ENCODE data around the gene SRRM4.
"Not testable (repeated sequence)": the region's sequence is repeated elsewhere in the genome, so short reads cannot be mapped to it uniquely, and the experiment has no call there.

SRRM4 gene

GRCh38 chr12:119082496-119082895, 101.2 kb downstream of the SRRM4 start:
- no peaks in the 10 kb centered on the region for H3K27me3 ChIP-seq (ENCODE audit: control insufficient read depth, insufficient read depth, low read length)
- H3K4me3 ChIP-seq (ENCODE audit: low read length): no peak overlapping the region
- H3K36me3 ChIP-seq (ENCODE audit: control insufficient read depth, insufficient read depth, low read length): no peaks in the 10 kb centered on the region
- no peaks in the 10 kb centered on the region for H3K4me1 ChIP-seq (ENCODE audit: control insufficient read depth, insufficient read depth, low read length)
- H3K9ac ChIP-seq (ENCODE audit: low read length): no peak overlapping the region
- H3K9me3 ChIP-seq (ENCODE audit: control insufficient read depth, low read length): no peaks in the 10 kb centered on the region

GRCh38 chr12:119088685-119089379, 107.5 kb downstream of the SRRM4 start:
- Histone ChIP-seq H3K27me3 (ENCODE audit: control insufficient read depth, insufficient read depth, low read length) (no peaks in the 10 kb centered on the region), H3K9ac (ENCODE audit: low read length) (no peak overlapping the region), H3K4me1 (ENCODE audit: control insufficient read depth, insufficient read depth, low read length) (no peaks in the 10 kb centered on the region), H3K9me3 (ENCODE audit: control insufficient read depth, low read length) (no peaks in the 10 kb centered on the region), H3K36me3 (ENCODE audit: control insufficient read depth, insufficient read depth, low read length) (no peaks in the 10 kb centered on the region), H3K4me3 (ENCODE audit: low read length) (no peak overlapping the region)

- Histone ChIP-seq H3K9ac (ENCODE audit: low read length) (no peak overlapping the region), H3K4me3 (ENCODE audit: low read length) (no peak overlapping the region), H3K27me3 (ENCODE audit: control insufficient read depth, insufficient read depth, low read length) (no peaks in the 10 kb centered on the region), H3K4me1 (ENCODE audit: control insufficient read depth, insufficient read depth, low read length) (no peaks in the 10 kb centered on the region), H3K36me3 (ENCODE audit: control insufficient read depth, insufficient read depth, low read length) (no peaks in the 10 kb centered on the region), H3K9me3 (ENCODE audit: control insufficient read depth, low read length) (no peaks in the 10 kb centered on the region)
These were observed 108.2 kb downstream of the SRRM4 start for GRCh38 chr12:119089380-119090013.

GRCh38 chr12:119090276-119090675, 108.9 kb downstream of the SRRM4 start:
- H3K4me3 ChIP-seq (ENCODE audit: low read length): no peak overlapping the region
- no peaks in the 10 kb centered on the region for H3K9me3 ChIP-seq (ENCODE audit: control insufficient read depth, low read length)
- H3K4me1 ChIP-seq (ENCODE audit: control insufficient read depth, insufficient read depth, low read length): no peaks in the 10 kb centered on the region
- H3K36me3 ChIP-seq (ENCODE audit: control insufficient read depth, insufficient read depth, low read length): no peaks in the 10 kb centered on the region
- H3K27me3 ChIP-seq (ENCODE audit: control insufficient read depth, insufficient read depth, low read length): no peaks in the 10 kb centered on the region
- no peak overlapping the region for H3K9ac ChIP-seq (ENCODE audit: low read length)

DNA sequence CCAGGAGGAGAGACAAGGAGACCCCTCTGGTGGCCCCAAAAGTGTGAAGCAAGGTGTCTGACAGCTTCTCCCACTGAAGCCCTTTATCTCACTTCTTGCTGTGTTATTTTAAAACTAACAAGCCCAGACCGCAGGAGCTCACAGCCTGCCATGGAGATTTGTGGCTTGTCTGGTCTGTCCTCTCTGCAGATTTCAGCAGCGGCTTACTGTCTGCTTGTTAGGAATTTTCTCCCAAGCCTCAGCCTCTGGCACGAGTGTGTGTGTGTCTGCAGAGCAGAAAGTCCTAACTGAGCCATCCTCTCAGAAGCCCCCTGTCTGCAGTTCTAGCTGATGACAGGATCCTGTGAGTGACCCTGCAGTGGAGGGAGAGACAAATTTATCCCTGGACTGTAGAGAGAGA, 109.5 kb downstream of the SRRM4 start:
- Histone ChIP-seq H3K4me3 (ENCODE audit: low read length) (no peak overlapping the region), H3K4me1 (ENCODE audit: control insufficient read depth, insufficient read depth, low read length) (no peaks in the 10 kb centered on the region), H3K9ac (ENCODE audit: low read length) (no peak overlapping the region), H3K27me3 (ENCODE audit: control insufficient read depth, insufficient read depth, low read length) (no peaks in the 10 kb centered on the region), H3K36me3 (ENCODE audit: control insufficient read depth, insufficient read depth, low read length) (no peaks in the 10 kb centered on the region), H3K9me3 (ENCODE audit: control insufficient read depth, low read length) (no peaks in the 10 kb centered on the region)

DNA sequence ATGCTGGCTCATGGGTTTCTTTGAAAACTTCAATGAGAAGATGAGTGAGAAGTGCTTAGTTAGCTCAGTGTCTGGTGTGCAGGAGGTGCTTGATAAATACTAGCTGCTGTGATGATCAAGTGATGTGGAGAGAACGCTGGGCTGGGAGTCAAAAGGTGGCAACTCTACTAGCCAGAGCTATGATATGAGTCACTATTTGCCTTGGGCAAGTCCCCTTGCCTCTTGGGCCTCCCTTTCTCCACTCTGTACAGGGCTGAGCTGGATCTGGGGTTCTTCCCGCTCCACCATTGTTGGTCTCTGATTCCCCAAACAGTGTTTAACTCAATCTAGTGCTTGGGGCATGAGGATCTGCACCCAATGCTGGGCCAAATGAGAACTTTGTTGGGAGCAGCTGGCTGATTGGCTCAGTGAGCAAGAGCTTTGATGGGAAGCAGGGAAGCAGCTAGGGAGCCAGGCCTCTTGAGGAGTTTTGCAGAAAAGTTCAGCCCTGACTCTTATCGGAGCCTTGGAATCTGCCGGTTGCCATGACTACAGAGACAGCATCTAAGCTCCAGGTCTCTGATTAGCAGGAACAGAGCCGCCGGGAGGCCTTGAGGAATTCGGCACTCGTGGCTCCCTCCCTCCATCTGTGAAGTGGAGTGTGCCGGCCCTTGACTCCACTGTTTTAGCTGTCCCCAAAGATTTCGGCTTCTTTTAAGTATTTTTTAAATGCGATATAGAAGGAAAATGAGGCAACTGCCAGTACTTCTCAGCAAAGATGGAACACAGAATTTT, 115.3 kb downstream of the SRRM4 start:
- Histone ChIP-seq H3K4me1 (ENCODE audit: control insufficient read depth, insufficient read depth, low read length) (no peaks in the 10 kb centered on the region), H3K27me3 (ENCODE audit: control insufficient read depth, insufficient read depth, low read length) (no peaks in the 10 kb centered on the region), H3K4me3 (ENCODE audit: low read length) (no peak overlapping the region), H3K9me3 (ENCODE audit: control insufficient read depth, low read length) (no peaks in the 10 kb centered on the region), H3K9ac (ENCODE audit: low read length) (no peak overlapping the region), H3K36me3 (ENCODE audit: control insufficient read depth, insufficient read depth, low read length) (no peaks in the 10 kb centered on the region)

- Histone ChIP-seq H3K36me3 (ENCODE audit: control insufficient read depth, insufficient read depth, low read length) (no peaks in the 10 kb centered on the region), H3K4me1 (ENCODE audit: control insufficient read depth, insufficient read depth, low read length) (no peaks in the 10 kb centered on the region), H3K9me3 (ENCODE audit: control insufficient read depth, low read length) (no peaks in the 10 kb centered on the region), H3K27me3 (ENCODE audit: control insufficient read depth, insufficient read depth, low read length) (no peaks in the 10 kb centered on the region), H3K9ac (ENCODE audit: low read length) (no peak overlapping the region), H3K4me3 (ENCODE audit: low read length) (no peak overlapping the region)
These were observed 119.6 kb downstream of the SRRM4 start for GRCh38 chr12:119100933-119101332.

DNA sequence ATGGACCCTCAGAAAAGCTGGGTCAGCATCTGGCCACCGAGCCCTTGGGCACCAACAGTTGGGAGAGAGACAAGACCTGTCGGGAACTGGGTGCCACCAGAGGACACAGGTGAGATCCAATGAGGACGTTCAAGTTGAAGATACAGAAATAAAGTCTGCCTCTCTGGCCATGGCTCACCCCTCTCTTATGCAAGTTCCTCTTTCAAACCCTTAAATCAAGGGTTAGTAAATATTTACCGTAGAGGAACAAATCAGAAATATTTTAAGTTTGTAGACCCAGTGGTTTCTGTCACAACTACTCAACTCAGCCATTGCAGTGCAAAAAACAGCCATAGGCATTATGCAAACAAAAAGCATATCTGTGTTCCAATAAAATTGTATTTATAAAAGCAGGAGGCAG, 120.9 kb downstream of the SRRM4 start:
- H3K4me3 ChIP-seq (ENCODE audit: low read length): no peak overlapping the region
- no peaks in the 10 kb centered on the region for H3K9me3 ChIP-seq (ENCODE audit: control insufficient read depth, low read length)
- no peaks in the 10 kb centered on the region for H3K4me1 ChIP-seq (ENCODE audit: control insufficient read depth, insufficient read depth, low read length)
- H3K36me3 ChIP-seq (ENCODE audit: control insufficient read depth, insufficient read depth, low read length): no peaks in the 10 kb centered on the region
- no peaks in the 10 kb centered on the region for H3K27me3 ChIP-seq (ENCODE audit: control insufficient read depth, insufficient read depth, low read length)
- no peak overlapping the region for H3K9ac ChIP-seq (ENCODE audit: low read length)

DNA sequence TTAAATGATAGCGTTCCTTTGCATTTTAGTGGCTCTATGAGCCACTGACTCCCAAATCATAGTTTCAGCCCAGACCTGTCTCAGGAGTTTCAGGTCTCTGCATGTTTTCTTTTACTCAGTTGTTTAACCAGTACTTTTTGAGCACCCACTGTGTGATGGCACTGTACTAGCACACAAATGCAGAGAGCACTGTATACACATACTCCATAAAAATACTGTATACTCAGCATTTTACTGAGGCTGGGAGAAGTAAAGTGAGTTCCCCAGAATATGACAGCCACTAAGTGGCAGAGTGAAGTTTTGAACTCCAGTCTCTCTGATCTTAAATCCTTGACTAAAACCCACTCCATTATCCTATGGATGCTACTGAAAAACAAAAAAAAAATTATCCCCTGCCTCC, 121.4 kb downstream of the SRRM4 start:
- Histone ChIP-seq H3K27me3 (ENCODE audit: control insufficient read depth, insufficient read depth, low read length) (no peaks in the 10 kb centered on the region), H3K4me3 (ENCODE audit: low read length) (no peak overlapping the region), H3K36me3 (ENCODE audit: control insufficient read depth, insufficient read depth, low read length) (no peaks in the 10 kb centered on the region), H3K9ac (ENCODE audit: low read length) (no peak overlapping the region), H3K9me3 (ENCODE audit: control insufficient read depth, low read length) (no peaks in the 10 kb centered on the region), H3K4me1 (ENCODE audit: control insufficient read depth, insufficient read depth, low read length) (no peaks in the 10 kb centered on the region)

DNA sequence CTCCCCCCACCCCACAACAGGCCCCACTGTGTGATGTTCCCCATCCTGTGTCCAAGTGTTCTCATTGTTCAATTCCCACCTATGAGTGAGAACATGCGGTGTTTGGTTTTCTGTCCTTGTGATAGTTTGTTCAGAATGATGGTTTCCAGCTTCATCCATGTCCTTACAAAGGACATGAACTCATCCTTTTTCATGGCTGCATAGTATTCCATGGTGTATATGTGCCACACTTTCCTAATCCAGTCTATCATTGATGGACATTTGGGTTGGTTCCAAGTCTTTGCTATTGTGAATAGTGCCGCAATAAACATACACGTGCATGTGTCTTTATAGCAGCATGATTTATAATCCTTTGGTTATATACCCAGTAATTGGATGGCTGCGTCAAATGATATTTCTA, 123.6 kb downstream of the SRRM4 start:
- H3K4me3 ChIP-seq (ENCODE audit: low read length); H3K9me3 ChIP-seq (ENCODE audit: control insufficient read depth, low read length); H3K4me1 ChIP-seq (ENCODE audit: control insufficient read depth, insufficient read depth, low read length); H3K9ac ChIP-seq (ENCODE audit: low read length); H3K36me3 ChIP-seq (ENCODE audit: control insufficient read depth, insufficient read depth, low read length); H3K27me3 ChIP-seq (ENCODE audit: control insufficient read depth, insufficient read depth, low read length): not testable (repeated sequence)

DNA sequence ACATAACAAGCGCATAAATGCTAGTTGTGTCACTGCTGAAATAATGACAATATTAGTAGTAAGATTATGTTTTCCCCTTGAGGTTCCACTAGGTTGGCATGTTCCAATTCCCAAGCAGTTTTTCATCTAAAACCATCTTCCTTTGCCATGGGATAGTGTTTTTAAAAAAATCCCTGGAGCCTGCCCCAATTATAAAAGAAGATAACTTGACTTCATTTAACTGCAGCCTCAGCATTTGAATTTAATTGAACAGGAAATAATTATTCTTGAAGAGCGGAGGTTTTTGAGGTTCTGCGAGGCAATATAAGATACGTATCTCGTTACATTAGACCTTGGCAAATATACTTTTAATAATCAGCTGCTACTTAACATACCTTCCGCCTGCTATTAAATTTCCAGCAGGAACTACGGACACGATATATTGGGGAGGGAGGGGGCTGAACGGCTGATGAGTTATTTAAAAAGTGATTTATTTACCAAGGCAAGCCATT, 132.2 kb downstream of the SRRM4 start:
- Histone ChIP-seq H3K36me3 (ENCODE audit: control insufficient read depth, insufficient read depth, low read length) (no peaks in the 10 kb centered on the region), H3K4me1 (ENCODE audit: control insufficient read depth, insufficient read depth, low read length) (no peaks in the 10 kb centered on the region), H3K9ac (ENCODE audit: low read length) (no peak overlapping the region), H3K9me3 (ENCODE audit: control insufficient read depth, low read length) (no peaks in the 10 kb centered on the region), H3K4me3 (ENCODE audit: low read length) (no peak overlapping the region), H3K27me3 (ENCODE audit: control insufficient read depth, insufficient read depth, low read length) (no peaks in the 10 kb centered on the region)

DNA sequence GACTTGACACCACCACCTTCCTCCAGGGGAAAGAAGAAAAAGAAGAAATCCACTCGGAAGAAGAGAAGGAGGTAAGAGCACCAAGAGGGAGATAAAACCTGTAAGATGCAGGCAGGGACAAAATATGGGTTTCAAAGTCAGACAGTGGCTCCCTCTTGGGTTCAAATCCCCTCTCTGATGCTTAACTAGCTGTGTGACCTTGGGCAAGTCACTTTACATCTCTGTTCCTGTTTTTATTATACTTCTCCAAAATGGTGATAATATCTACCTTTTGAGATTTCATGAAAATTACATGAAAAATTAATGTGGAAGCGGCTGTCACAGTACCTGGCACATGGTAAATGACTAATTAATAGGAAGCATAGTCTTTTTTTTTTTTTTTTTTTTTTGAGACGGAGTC, 133.0 kb downstream of the SRRM4 start:
- H3K4me1 ChIP-seq (ENCODE audit: control insufficient read depth, insufficient read depth, low read length): no peaks in the 10 kb centered on the region
- H3K36me3 ChIP-seq (ENCODE audit: control insufficient read depth, insufficient read depth, low read length): no peaks in the 10 kb centered on the region
- H3K9ac ChIP-seq (ENCODE audit: low read length): no peak overlapping the region
- H3K4me3 ChIP-seq (ENCODE audit: low read length): no peak overlapping the region
- H3K9me3 ChIP-seq (ENCODE audit: control insufficient read depth, low read length): no peaks in the 10 kb centered on the region
- H3K27me3 ChIP-seq (ENCODE audit: control insufficient read depth, insufficient read depth, low read length): no peaks in the 10 kb centered on the region

All from mucosa of stomach (tissue), 1 donor.